Measurements from ENCODE around the gene BCL11B.

DNA sequence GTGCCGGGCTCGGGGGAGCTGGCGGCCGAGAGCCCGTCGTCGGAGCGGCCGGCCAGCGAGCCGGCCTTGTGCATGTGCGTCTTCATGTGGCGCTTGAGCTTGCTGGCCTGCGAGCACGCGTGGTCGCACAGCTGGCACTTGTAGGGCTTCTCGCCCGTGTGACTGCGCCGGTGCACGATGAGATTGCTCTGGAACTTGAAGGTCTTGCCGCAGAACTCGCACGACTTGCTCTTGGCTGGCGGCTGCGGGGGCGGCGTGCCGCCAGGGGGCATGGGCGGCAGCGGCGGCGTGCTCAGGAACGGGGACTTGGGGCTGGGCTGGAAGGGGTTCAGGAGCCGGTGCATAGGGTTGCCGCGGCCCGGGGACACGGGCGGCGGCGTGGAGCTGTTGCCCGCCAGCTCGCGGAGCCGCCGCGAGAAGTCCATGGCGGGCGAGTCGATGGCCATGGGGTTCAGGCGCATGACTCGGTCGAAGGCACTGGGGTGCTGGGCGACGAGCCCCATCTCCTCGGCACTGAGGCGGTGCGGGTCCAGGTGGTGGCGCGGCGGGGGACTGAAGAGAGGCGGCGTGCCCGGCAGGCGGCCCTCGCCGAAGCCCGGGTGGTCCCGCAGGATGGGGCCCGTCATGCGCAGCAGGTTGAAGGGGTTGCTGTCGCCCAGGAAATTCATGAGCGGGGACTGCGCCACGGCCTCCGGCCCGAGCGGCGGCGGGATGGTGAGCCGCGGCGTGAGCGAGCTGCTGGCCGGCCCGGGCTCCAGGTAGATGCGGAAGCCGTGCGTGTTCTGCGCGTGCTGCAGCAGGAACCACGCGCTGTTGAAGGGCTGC, 96.5 kb downstream of the BCL11B start:
- TF ChIP-seq CTCF (IDR thresholded peaks at IDR 0.05) = no peak
- no peak for TF ChIP-seq POLR2A (IDR thresholded peaks at IDR 0.05)
